Fibroblast of pulmonary artery (primary cell): Measurements from ENCODE around the gene GRIK4.
"Not testable (repeated sequence)": the region's sequence is repeated elsewhere in the genome, so short reads cannot be mapped to it uniquely, and the experiment has no call there.

Experiments
- DNase-seq: peaks from one replicate; pipeline ENCODE4 v3.0.0-alpha.2; 2010; ENCODE audit warnings: low read depth
- H3K4me3 ChIP-seq: replicated peaks from 2 replicates; pipeline ENCODE4 v1.5.1; 2011; ENCODE audit warnings: low read depth, mild to moderate bottlenecking, control low read depth, low read length, moderate library complexity
- TF ChIP-seq, protein P1 (sequence below): IDR thresholded peaks from 2 replicates; pipeline ENCODE4 v1.5.1; 2011; ENCODE audit warnings: mild to moderate bottlenecking, control low read depth, low read length, inconsistent platforms; ENCODE audit errors: missing control alignments

The GRIK4 gene

DNA sequence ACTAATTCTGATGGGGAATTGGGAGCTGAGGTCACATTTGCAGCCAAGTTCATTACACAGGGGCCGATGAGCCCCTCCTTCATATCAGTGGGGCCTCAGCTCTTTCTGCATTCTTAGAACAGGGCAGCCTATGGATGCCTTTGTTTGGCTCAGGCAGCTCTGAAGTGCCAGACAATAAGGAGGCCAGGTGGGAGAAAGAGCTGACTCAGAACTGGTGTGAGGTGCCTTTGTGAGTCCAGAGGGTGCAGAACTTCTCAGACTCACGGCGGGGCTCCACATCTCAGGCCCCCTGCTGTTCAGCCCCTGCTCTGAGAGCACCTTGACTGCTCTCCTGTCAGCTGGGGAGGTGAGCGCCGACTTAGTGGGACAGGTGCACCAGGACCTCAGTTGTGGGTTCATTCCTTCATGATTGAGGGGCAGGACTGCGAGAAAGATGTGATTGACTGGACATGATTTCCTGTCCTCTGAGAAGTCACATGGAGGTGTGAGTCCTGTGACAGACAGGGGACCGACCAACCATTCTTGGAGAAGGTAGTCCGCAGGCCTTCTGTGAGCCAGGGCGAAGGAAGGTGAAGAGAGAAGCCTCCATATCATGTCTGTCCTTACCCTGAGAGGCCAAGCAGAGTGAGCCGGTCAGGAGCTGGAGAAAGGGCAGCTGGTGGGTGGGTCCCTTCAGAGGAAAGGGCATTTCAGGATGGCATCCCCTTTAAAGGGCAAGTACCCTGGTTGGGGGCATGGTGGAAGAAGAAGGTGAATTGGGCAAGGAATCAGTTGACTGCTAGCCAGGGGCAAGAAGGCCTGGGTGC is 267.3 kb downstream of the GRIK4 start:
- no peak overlapping the region for H3K4me3 ChIP-seq
- TF ChIP-seq, protein P1, sequence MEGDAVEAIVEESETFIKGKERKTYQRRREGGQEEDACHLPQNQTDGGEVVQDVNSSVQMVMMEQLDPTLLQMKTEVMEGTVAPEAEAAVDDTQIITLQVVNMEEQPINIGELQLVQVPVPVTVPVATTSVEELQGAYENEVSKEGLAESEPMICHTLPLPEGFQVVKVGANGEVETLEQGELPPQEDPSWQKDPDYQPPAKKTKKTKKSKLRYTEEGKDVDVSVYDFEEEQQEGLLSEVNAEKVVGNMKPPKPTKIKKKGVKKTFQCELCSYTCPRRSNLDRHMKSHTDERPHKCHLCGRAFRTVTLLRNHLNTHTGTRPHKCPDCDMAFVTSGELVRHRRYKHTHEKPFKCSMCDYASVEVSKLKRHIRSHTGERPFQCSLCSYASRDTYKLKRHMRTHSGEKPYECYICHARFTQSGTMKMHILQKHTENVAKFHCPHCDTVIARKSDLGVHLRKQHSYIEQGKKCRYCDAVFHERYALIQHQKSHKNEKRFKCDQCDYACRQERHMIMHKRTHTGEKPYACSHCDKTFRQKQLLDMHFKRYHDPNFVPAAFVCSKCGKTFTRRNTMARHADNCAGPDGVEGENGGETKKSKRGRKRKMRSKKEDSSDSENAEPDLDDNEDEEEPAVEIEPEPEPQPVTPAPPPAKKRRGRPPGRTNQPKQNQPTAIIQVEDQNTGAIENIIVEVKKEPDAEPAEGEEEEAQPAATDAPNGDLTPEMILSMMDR: no peak
- no peak for DNase-seq

DNA sequence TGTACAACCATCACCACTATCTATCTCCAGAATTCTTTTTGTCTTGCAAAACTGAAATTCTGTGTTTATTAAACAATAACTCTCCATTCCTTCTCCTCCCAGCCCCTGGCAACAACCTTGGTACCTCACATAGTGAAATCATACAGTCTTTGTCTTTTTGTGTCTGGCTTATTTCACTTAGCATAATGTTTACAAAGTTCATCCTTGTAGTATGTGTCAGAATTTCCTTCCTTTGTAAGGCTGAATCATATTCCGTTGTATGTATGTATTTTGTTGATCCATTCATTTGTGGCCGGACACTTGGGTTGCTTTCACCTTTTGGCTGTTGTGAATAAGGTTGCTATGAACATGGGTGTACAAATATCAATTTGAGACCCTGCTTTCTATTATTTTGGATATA is 268.7 kb downstream of the GRIK4 start:
- TF ChIP-seq, protein P1: no peak
- no peak overlapping the region for H3K4me3 ChIP-seq
- peak; percentile 57 for DNase-seq

DNA sequence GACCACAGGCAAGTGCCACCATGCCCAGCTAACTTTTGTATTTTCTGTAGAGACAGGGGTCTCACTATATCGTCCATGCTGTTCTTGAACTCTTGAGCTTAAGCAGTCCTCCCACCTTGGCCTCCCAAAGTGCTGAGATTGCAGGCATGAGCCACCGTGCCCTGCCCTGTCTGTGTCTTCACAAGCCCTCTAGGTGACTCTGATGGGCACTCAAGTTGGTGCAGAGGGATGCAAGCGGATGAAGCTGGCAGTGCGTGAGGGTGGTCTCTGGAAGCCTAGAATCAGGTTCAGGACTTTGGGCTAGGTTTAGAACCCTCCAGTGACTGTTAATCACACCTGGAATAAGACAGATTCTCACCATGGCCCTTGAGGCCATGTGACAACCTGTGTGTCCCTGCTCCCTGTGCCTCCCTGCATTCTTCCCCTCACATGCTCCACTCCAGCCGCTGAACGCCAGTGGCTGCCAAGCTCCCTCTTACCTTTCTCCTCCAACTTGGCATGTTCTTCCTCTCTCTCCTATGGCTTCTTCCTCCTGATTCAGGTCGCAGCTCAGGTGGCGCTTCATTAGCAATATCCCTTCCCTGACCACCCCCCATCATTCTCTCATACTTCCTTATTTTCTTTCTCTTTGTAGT is 270.1 kb downstream of the GRIK4 start:
- H3K4me3 ChIP-seq: no peak overlapping the region
- no peak for DNase-seq
- TF ChIP-seq, protein P1: no peak

DNA sequence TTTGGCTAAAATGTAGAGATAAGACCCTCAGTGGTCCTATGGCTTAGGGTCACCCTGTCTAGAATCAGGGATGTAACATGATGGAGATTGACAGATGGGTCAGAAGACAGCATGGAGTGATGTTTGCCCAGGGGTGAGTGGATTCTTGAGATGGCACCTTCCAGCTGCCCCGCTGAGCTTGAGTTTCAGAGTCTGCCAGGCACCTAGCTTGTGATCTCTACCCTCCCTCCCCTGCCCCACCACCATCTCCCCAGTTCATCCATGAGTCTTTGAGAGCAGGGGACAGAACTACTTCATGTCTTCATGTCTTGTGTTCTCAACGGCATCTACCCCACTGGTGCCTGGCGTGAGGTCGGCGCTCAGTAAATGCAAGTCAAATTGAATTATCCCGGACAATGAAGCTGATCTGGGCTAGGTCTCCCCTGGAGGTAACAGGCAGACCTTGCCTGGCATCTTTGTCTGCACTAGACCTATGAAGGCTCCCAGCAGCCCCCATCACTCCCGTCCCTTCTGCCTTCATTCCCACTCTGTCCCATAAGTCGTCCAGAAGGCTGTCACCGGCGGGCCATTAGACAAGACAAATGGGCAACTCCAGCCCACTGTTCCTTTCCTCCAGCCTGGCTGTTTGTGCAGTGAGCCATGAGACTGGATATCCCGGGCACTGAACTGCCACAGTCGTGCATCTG is 273.2 kb downstream of the GRIK4 start:
- no peak overlapping the region for H3K4me3 ChIP-seq
- no peak for DNase-seq
- TF ChIP-seq, protein P1: no peak

DNA sequence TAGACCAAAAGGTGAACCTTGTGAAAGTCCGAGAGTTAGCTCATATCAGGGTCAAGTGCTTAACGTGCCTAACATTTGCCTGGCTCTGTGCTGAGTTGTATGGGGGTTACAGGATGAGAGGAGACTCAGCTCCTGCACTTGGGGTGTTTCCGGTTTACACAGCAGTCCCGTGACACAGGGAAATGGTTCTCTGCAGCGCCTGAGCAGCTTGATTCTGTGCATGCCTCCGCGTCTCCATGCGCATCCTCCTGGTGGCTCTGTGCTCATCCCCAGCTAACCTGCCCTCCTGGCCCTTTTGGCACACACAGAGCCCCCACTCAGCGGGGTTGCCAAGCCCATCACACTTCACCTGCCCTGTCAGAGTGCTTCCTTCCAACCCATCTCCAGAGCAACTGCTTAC is 274.0 kb downstream of the GRIK4 start:
- H3K4me3 ChIP-seq: no peak overlapping the region
- TF ChIP-seq, protein P1: no peak
- DNase-seq: no peak

DNA sequence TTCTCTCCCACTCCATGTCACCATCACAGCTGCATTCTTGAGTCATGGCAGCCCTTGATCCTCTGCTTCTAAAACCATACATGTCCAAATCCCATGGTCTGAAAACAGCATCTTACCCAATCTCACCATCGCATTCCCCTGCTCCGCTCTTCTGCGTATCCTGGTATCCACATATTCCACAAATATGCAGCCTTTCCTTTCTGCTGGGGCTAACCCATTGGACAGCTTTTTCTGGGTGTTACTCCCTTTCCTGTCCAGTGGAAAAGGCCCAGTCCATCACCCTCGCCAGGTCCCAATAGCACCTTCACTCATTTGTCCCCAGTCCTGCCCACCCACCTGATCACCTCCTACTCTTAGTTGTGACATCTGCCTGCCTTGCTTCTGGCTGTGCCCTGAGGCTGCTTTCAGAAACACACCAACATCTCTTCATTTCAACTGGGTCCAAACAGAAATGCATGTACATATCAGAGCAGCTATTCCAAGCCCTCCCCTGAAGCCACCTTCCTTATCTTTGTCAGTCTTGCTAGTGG is 274.7 kb downstream of the GRIK4 start:
- DNase-seq: no peak
- H3K4me3 ChIP-seq: no peak overlapping the region
- TF ChIP-seq, protein P1: no peak

DNA sequence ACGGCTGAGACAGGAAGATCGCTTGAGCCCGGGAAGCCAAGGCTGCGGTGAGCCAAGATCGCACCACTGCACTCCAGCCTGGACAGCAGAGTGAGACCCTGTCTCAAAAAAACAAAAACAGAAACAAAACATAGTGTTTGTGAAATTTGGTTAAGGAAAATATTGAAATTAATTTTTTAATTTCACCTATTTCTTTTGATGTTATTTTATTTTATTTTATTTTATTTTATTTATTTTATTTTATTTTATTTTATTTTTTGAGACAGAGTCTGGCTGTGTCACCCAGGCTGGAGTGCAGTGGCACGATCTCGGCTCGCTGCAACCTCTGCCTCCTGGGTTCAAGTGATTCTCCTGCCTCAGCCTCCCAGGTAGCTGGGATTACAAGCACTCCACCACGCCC is 275.7 kb downstream of the GRIK4 start:
- DNase-seq, H3K4me3 ChIP-seq: not testable (repeated sequence)
